ENCODE data around the gene CDC14B.
"Not testable (repeated sequence)": the region's sequence is repeated elsewhere in the genome, so short reads cannot be mapped to it uniquely, and the experiment has no call there.

The CDC14B gene

GRCh38 chr9:96550659-96551058, 69.0 kb downstream of the CDC14B start:
- no peak for DNase-seq (ENCODE audit: low spot score)

GRCh38 chr9:96543131-96543530, 76.5 kb downstream of the CDC14B start:
- not testable (repeated sequence) for DNase-seq (ENCODE audit: low spot score)

GRCh38 chr9:96540106-96540505, 79.5 kb downstream of the CDC14B start:
- no peak for DNase-seq (ENCODE audit: low spot score)

- no peak for DNase-seq (ENCODE audit: low spot score)
Measured at GRCh38 chr9:96532173-96532572, 87.5 kb downstream of the CDC14B start.

- no peak for DNase-seq (ENCODE audit: low spot score)
Measured at GRCh38 chr9:96524764-96525163, 94.9 kb downstream of the CDC14B start.

- DNase-seq (ENCODE audit: low spot score): no peak
Measured at GRCh38 chr9:96524045-96524444, 95.6 kb downstream of the CDC14B start.

- no peak for DNase-seq (ENCODE audit: low spot score)
Measured at GRCh38 chr9:96523374-96523773, 96.3 kb downstream of the CDC14B start.

GRCh38 chr9:96522366-96522765, 97.3 kb downstream of the CDC14B start:
- no peak for DNase-seq (ENCODE audit: low spot score)

GRCh38 chr9:96519787-96520186, 99.9 kb downstream of the CDC14B start:
- no peak for DNase-seq (ENCODE audit: low spot score)

- no peak for DNase-seq (ENCODE audit: low spot score)
Measured at GRCh38 chr9:96519095-96519494, 100.5 kb downstream of the CDC14B start.

- DNase-seq (ENCODE audit: low spot score): no peak
Measured at GRCh38 chr9:96515621-96516470, 103.8 kb downstream of the CDC14B start.

GRCh38 chr9:96514800-96515158, 104.9 kb downstream of the CDC14B start:
- DNase-seq (ENCODE audit: low spot score): no peak

- no peak for DNase-seq (ENCODE audit: low spot score)
Measured at GRCh38 chr9:96514108-96514799, 105.4 kb downstream of the CDC14B start.

- DNase-seq (ENCODE audit: low spot score): no peak
Measured at GRCh38 chr9:96513622-96514021, 106.0 kb downstream of the CDC14B start.

GRCh38 chr9:96512240-96512639, 107.4 kb downstream of the CDC14B start:
- no peak for DNase-seq (ENCODE audit: low spot score)

- DNase-seq (ENCODE audit: low spot score): no peak
Measured at GRCh38 chr9:96510258-96510657, 109.4 kb downstream of the CDC14B start.

GRCh38 chr9:96509848-96510247, 109.8 kb downstream of the CDC14B start:
- no peak for DNase-seq (ENCODE audit: low spot score)

GRCh38 chr9:96509026-96509425, 110.6 kb downstream of the CDC14B start:
- no peak for DNase-seq (ENCODE audit: low spot score)

- no peak for DNase-seq (ENCODE audit: low spot score)
Measured at GRCh38 chr9:96508227-96508940, 111.3 kb downstream of the CDC14B start.

GRCh38 chr9:96505316-96505991, 114.2 kb downstream of the CDC14B start:
- DNase-seq (ENCODE audit: low spot score): no peak

GRCh38 chr9:96503918-96504317, 115.7 kb downstream of the CDC14B start:
- no peak for DNase-seq (ENCODE audit: low spot score)

GRCh38 chr9:96503374-96503748, 116.3 kb downstream of the CDC14B start:
- DNase-seq (ENCODE audit: low spot score): not testable (repeated sequence)

All from Ammon's horn (tissue), 1 donor.